CD4-positive, alpha-beta T cell treated with Interleukin-4 for 4 hours (primary cell): ENCODE data around the gene GLCE.
"Not testable (repeated sequence)": the region's sequence is repeated elsewhere in the genome, so short reads cannot be mapped to it uniquely, and the experiment has no call there.

ENCODE experiments used
- DNase-seq: peaks from one replicate; pipeline ENCODE4 v3.0.0-alpha.2; 2020

GLCE gene

GRCh38 chr15:69138963-69139362 is 21.5 kb upstream of the GLCE start:
- no peak for DNase-seq

GRCh38 chr15:69140306-69140705 is 20.1 kb upstream of the GLCE start:
- DNase-seq: no peak

GRCh38 chr15:69141286-69141701 is 19.1 kb upstream of the GLCE start:
- no peak for DNase-seq

GRCh38 chr15:69141833-69142232 is 18.6 kb upstream of the GLCE start:
- DNase-seq: no peak

GRCh38 chr15:69143756-69144436 is 16.5 kb upstream of the GLCE start:
- DNase-seq: no peak

- no peak for DNase-seq
These were observed 15.9 kb upstream of the GLCE start for GRCh38 chr15:69144530-69144929.

GRCh38 chr15:69145149-69145693 is 15.2 kb upstream of the GLCE start:
- no peak for DNase-seq

- no peak for DNase-seq
These were observed 14.5 kb upstream of the GLCE start for GRCh38 chr15:69145694-69146492.

- DNase-seq: no peak
These were observed 13.6 kb upstream of the GLCE start for GRCh38 chr15:69146724-69147435.

- DNase-seq: no peak
These were observed 12.0 kb upstream of the GLCE start for GRCh38 chr15:69148465-69148864.

GRCh38 chr15:69149163-69149562 is 11.3 kb upstream of the GLCE start:
- no peak for DNase-seq

- no peak for DNase-seq
These were observed 10.6 kb upstream of the GLCE start for GRCh38 chr15:69149803-69150202.

GRCh38 chr15:69150336-69150735 is 10.1 kb upstream of the GLCE start:
- no peak for DNase-seq

GRCh38 chr15:69150841-69151240 is 9.6 kb upstream of the GLCE start:
- DNase-seq: no peak

GRCh38 chr15:69153046-69153445 is 7.4 kb upstream of the GLCE start:
- no peak for DNase-seq

GRCh38 chr15:69153587-69153986 is 6.8 kb upstream of the GLCE start:
- not testable (repeated sequence) for DNase-seq

- DNase-seq: no peak
These were observed 6.4 kb upstream of the GLCE start for GRCh38 chr15:69154078-69154477.

- DNase-seq: no peak
These were observed 5.8 kb upstream of the GLCE start for GRCh38 chr15:69154684-69155083.

GRCh38 chr15:69156736-69157381 is 3.6 kb upstream of the GLCE start:
- no peak for DNase-seq

- no peak for DNase-seq
These were observed 2.1 kb upstream of the GLCE start for GRCh38 chr15:69158201-69158842.

- no peak for DNase-seq
These were observed 1.6 kb upstream of the GLCE start for GRCh38 chr15:69158843-69159240.

GRCh38 chr15:69159805-69160140 is 662 bp upstream of the GLCE start:
- DNase-seq: no peak
